ENCODE data around the gene CKAP2L.

CKAP2L gene

DNA sequence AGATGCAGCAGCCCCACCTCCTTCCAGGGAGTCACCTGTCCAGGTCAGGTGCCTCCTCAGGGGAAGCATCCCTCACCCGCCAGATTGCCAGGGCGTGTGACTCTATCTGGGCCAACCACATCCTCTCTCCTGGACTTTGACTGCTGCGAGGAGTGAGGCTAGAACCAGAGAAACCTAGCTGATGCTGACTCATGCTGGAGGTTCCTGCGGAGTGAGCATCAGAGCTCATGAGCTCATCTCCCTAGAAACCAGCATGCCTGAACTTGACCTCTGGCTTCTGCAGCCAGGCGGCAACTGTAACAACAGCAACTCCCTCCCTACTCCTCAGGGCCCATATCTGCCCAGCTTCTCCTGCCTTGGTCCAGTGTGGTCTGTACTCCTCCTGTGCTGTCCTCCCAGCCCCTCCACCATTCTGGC is 71.9 kb downstream of the CKAP2L start:
- TF ChIP-seq, protein P1, sequence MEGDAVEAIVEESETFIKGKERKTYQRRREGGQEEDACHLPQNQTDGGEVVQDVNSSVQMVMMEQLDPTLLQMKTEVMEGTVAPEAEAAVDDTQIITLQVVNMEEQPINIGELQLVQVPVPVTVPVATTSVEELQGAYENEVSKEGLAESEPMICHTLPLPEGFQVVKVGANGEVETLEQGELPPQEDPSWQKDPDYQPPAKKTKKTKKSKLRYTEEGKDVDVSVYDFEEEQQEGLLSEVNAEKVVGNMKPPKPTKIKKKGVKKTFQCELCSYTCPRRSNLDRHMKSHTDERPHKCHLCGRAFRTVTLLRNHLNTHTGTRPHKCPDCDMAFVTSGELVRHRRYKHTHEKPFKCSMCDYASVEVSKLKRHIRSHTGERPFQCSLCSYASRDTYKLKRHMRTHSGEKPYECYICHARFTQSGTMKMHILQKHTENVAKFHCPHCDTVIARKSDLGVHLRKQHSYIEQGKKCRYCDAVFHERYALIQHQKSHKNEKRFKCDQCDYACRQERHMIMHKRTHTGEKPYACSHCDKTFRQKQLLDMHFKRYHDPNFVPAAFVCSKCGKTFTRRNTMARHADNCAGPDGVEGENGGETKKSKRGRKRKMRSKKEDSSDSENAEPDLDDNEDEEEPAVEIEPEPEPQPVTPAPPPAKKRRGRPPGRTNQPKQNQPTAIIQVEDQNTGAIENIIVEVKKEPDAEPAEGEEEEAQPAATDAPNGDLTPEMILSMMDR (IDR thresholded peaks at IDR 0.05; ENCODE audit: borderline replicate concordance, control extremely low read depth, extremely low read depth, insufficient read depth, missing control alignments): no peak
- in situ Hi-C loops (cut with MboI; ENCODE audit: low sequenced_read_pairs, unreplicated experiment): no loop called here
- DNase-seq (ENCODE audit: low spot score): peak; percentile 81

DNA sequence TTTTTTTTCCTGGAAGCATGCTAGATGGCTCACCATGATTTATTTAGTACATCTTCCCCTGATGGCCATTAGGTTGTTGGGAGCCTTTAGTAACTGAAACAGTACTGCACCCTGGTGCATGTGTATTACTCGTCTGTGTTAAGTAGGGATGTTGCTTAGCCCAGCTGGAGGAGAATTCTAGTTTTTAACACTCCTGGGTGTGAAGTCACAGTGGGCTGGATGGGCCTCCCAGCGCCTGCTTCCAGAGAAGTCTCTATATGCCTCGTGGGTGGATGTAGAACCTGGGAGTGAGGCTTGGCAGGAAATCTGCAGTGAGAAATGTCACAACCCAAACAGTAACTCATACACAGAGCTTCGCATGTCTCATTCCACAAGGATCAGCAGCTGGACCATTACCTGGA is 72.5 kb downstream of the CKAP2L start:
- no peak for DNase-seq (ENCODE audit: low spot score)
- TF ChIP-seq, protein P1 (IDR thresholded peaks at IDR 0.05; ENCODE audit: borderline replicate concordance, control extremely low read depth, extremely low read depth, insufficient read depth, missing control alignments): no peak
- in situ Hi-C loops (cut with MboI; ENCODE audit: low sequenced_read_pairs, unreplicated experiment): no loop called here

DNA sequence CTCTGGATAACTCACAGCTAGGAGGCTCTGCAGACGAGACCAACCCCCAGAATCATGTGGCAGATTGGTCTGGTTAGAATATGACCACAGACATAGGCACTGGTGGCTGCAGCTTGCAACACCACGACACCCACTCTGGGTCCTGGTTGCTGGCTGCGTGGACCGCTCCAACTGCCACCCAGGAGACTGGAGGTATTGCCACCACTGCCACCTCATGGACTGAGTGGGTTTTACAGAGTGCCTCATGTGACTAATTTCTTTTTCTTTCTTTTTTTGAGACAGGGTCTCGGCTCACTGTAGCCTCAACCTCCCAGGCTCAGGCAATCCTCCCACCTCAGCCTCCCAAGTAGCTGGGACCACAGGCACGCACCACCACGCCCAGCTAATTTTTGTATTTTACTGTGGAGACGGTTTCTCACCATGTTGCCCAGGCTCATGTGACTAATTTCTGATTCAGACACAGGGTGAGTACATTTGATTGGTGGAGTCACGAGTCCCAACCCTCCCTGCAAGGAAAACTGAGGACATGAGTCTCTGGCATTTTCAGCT is 73.5 kb downstream of the CKAP2L start:
- peak; percentile 72 for DNase-seq (ENCODE audit: low spot score)
- TF ChIP-seq, protein P1 (IDR thresholded peaks at IDR 0.05; ENCODE audit: borderline replicate concordance, control extremely low read depth, extremely low read depth, insufficient read depth, missing control alignments): peak; percentile 43
- in situ Hi-C loops (cut with MboI; ENCODE audit: low sequenced_read_pairs, unreplicated experiment): no loop called here

DNA sequence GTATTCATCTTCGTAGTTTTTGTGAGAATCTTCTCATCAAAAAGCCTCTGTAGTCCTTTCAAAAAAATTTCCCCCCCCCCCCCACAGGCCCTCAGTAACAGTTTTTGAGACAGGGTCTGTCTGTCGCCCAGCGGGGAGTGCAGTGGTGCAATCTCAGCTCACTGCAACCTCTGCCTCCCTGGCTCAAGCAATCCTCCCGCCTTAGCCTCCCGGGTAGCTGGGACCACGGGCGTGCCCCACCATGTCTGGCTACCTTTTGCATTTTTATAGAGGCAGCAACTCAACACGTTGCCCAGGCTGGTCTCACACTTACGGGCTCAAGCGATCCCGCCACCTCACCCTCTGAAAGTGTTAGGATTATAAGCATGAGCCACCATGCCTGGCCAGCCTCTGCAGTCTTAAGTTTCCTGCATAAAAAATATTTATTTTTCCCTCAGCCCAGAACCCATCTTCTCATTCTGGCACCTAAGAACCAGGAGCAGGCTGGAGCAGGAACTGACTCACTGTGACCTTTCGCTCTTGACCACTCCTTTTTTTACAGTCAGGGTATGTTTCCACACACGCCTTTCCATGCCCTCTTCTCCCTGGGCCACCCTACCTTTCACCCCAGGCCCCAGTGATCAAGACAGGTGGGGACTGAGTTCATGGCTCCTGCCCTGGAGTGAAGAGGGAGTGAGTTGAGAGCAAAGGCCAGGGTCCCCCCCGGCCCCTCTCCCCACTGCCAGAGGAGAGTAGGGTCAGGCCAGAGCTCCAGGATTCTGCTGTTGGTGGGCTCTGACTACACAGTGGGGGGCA is 76.1 kb downstream of the CKAP2L start:
- in situ Hi-C loops (cut with MboI; ENCODE audit: low sequenced_read_pairs, unreplicated experiment): no loop called here
- TF ChIP-seq, protein P1 (IDR thresholded peaks at IDR 0.05; ENCODE audit: borderline replicate concordance, control extremely low read depth, extremely low read depth, insufficient read depth, missing control alignments): no peak
- no peak for DNase-seq (ENCODE audit: low spot score)

DNA sequence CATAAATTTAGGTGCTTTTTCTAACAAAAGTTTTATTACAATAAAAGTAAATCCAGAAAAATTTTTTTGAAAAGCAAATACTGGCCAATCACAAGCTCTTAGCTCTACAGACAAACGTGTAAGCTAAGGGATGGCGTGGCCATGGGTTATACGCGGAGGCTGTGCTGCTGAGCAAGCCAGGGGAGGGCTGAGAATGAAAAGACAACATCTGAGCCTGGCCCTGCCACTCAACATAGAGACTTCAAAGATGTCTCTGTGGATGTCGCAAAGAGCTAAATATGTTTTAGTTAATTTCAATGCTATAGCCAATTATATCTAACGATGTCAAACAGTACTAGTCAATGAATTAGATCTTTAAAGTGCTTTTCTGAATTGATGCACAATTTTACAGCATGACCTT is 76.9 kb downstream of the CKAP2L start:
- DNase-seq (ENCODE audit: low spot score): no peak
- TF ChIP-seq, protein P1 (IDR thresholded peaks at IDR 0.05; ENCODE audit: borderline replicate concordance, control extremely low read depth, extremely low read depth, insufficient read depth, missing control alignments): no peak
- in situ Hi-C loops (cut with MboI; ENCODE audit: low sequenced_read_pairs, unreplicated experiment): no loop called here

All from GM13976 (cell line).